H1 (cell line): Measurements from ENCODE around the gene GLRX3. TPM values are rescaled to one million over a fixed set of nuclear protein-coding genes. Genes with fewer than 3 reads are reported as not detected.

Source experiments
- CBX5 ChIP-seq: fragments of 300-800, 300-1000 bp; sonication (generic); IDR thresholded peaks from 2 replicates; pipeline ENCODE4 v1.7.1; 2016; ENCODE audit warnings: antibody characterized with exemption, low read length, low read depth
- CEBPB ChIP-seq: IDR thresholded peaks from 2 replicates; pipeline ENCODE4 v1.6.1; 2012; ENCODE audit warnings: low read depth, low read length
- CHD2 ChIP-seq: IDR thresholded peaks from 2 replicates; pipeline ENCODE4 v1.6.1; 2012; ENCODE audit warnings: low read length, improper control_type of control experiment
- CREB1 ChIP-seq: IDR thresholded peaks from 2 replicates; pipeline ENCODE4 v1.6.1; 2012; ENCODE audit warnings: inconsistent platforms
- CTBP2 ChIP-seq: IDR thresholded peaks from 2 replicates; pipeline ENCODE4 v1.7.0; 2011; ENCODE audit warnings: borderline replicate concordance, mild to moderate bottlenecking, moderate library complexity, mixed read lengths, low read length; ENCODE audit not compliant: insufficient read depth, insufficient read length
- EZH2 ChIP-seq: fragments of 200-600 bp; sonication (generic); IDR thresholded peaks from 2 replicates; pipeline ENCODE4 v1.7.1; 2012; ENCODE audit warnings: low read depth, mild to moderate bottlenecking, moderate library complexity, low read length, inconsistent platforms; ENCODE audit not compliant: severe bottlenecking
- FOSL1 ChIP-seq: IDR thresholded peaks from 2 replicates; pipeline ENCODE4 v1.6.1; 2011; ENCODE audit warnings: mild to moderate bottlenecking, low read depth, low read length, moderate library complexity; ENCODE audit not compliant: insufficient read depth
- GABPA ChIP-seq: IDR thresholded peaks from 2 replicates; pipeline ENCODE4 v1.6.1; 2011; ENCODE audit warnings: mild to moderate bottlenecking, low read length, moderate library complexity, borderline replicate concordance; ENCODE audit not compliant: insufficient read depth
- GTF2F1 ChIP-seq: IDR thresholded peaks from 2 replicates; pipeline ENCODE4 v1.6.1; 2012; ENCODE audit warnings: low read depth, low read length, improper control_type of control experiment, borderline replicate concordance
- HDAC6 ChIP-seq: IDR thresholded peaks from one replicate; pipeline ENCODE4 v1.7.1; 2012; ENCODE audit warnings: low read depth, mild to moderate bottlenecking, inconsistent platforms, low read length, moderate library complexity
- JUN ChIP-seq: IDR thresholded peaks from 2 replicates; pipeline ENCODE4 v1.6.1; 2011; ENCODE audit warnings: low read depth, mild to moderate bottlenecking, improper control_type of control experiment, low read length
- JUND ChIP-seq: IDR thresholded peaks from 2 replicates; pipeline ENCODE4 v1.6.1; 2011; ENCODE audit warnings: mild to moderate bottlenecking, improper control_type of control experiment, low read length
- KDM1A ChIP-seq: fragments of 200-600, 300-600 bp; sonication (generic); IDR thresholded peaks from 2 replicates; pipeline ENCODE4 v1.7.1; 2016; ENCODE audit warnings: mild to moderate bottlenecking, low read length, borderline replicate concordance
- KDM5A ChIP-seq: fragments of 200-600 bp; IDR thresholded peaks from 2 replicates; pipeline ENCODE4 v1.7.1; 2012; ENCODE audit warnings: mild to moderate bottlenecking, low read length, inconsistent platforms, mixed read lengths
- NANOG ChIP-seq: IDR thresholded peaks from 2 replicates; pipeline ENCODE4 v1.6.1; 2011; ENCODE audit warnings: low read length, low read depth, mild to moderate bottlenecking, inconsistent platforms; ENCODE audit not compliant: insufficient read depth, poor library complexity, severe bottlenecking
- PHF8 ChIP-seq: fragments of 200-600 bp; sonication (generic); conservative IDR thresholded peaks from 2 replicates; pipeline ENCODE4 v1.7.1; 2012; ENCODE audit warnings: low read depth, mild to moderate bottlenecking, inconsistent platforms, low read length, moderate library complexity
- POLR2A ChIP-seq, 2 experiments: IDR thresholded peaks; 1 replicate in 1 of 2; 2 replicates in 1 of 2; pipeline ENCODE4 v1.6.1; 2011; ENCODE audit warnings: low read depth in 2 of 2, low read length in 2 of 2, mild to moderate bottlenecking in 2 of 2; ENCODE audit errors: control extremely low read depth in 1 of 2
- RBBP5 ChIP-seq: IDR thresholded peaks from 2 replicates; pipeline ENCODE4 v1.7.1; 2012; ENCODE audit warnings: low read depth, mild to moderate bottlenecking, inconsistent platforms, low read length, moderate library complexity, borderline replicate concordance
- RXRA ChIP-seq: IDR thresholded peaks from 2 replicates; pipeline ENCODE4 v1.6.1; 2011; ENCODE audit warnings: low read depth, mild to moderate bottlenecking, low read length, moderate library complexity; ENCODE audit not compliant: insufficient read depth
- SAP30 ChIP-seq: fragments of 300-600 bp; sonication (generic); IDR thresholded peaks from 2 replicates; pipeline ENCODE4 v1.7.1; 2012; ENCODE audit warnings: low read length, moderate library complexity, mild to moderate bottlenecking, inconsistent platforms; ENCODE audit not compliant: insufficient read depth, insufficient replicate concordance
- SIX5 ChIP-seq: IDR thresholded peaks from 2 replicates; pipeline ENCODE4 v1.6.1; 2011; ENCODE audit warnings: mild to moderate bottlenecking, low read depth, low read length
- SRF ChIP-seq: IDR thresholded peaks from 2 replicates; pipeline ENCODE4 v1.6.1; 2011; ENCODE audit warnings: mild to moderate bottlenecking, low read depth, low read length, moderate library complexity
- SUZ12 ChIP-seq: fragments of 200-600 bp; sonication (generic); IDR thresholded peaks from 2 replicates; pipeline ENCODE4 v1.6.1; 2012; ENCODE audit warnings: mild to moderate bottlenecking, inconsistent platforms, low read length, moderate library complexity, mixed read lengths
- TCF12 ChIP-seq: IDR thresholded peaks from 2 replicates; pipeline ENCODE4 v1.6.1; 2011; ENCODE audit warnings: low read depth, mild to moderate bottlenecking, low read length
- TEAD4 ChIP-seq: IDR thresholded peaks from 2 replicates; pipeline ENCODE4 v1.6.1; 2012; ENCODE audit warnings: low read depth, low read length, inconsistent platforms, mixed read lengths
- polyA plus RNA-seq, 7 experiments: library from polyadenylated mRNA; depleted of rRNA in 3 of 7; stranded (reverse) in 5 of 7; unstranded in 2 of 7; fragments of >200 nt in 5 of 7; fragments of 200-250 nt in 2 of 7; gene quantifications; 1 replicate in 5 of 7; 2 replicates in 1 of 7; 4 replicates in 1 of 7; pipeline versions ENCODE4 v1.2.1 to v1.2.3, GENCODE V29; 2011 to 2013; ENCODE audit warnings: missing spikeins in 2 of 7, mixed read lengths in 2 of 7
- total RNA-seq: library from RNA; stranded (reverse); fragmentation: NEBNext Ultra II Directional; extraction: Animal tissue kit (Norgen Biotek cat#: 25700); gene quantifications from 2 replicates; pipeline ENCODE4 v1.2.1, GENCODE V29; 2021

GLRX3 gene
- total and polyA plus RNA-seq, 2 of the 8 experiments (the other 6 are each of a cell fraction or from before 2014, with no cell fraction given) = 59.9 to 157 TPM

DNA sequence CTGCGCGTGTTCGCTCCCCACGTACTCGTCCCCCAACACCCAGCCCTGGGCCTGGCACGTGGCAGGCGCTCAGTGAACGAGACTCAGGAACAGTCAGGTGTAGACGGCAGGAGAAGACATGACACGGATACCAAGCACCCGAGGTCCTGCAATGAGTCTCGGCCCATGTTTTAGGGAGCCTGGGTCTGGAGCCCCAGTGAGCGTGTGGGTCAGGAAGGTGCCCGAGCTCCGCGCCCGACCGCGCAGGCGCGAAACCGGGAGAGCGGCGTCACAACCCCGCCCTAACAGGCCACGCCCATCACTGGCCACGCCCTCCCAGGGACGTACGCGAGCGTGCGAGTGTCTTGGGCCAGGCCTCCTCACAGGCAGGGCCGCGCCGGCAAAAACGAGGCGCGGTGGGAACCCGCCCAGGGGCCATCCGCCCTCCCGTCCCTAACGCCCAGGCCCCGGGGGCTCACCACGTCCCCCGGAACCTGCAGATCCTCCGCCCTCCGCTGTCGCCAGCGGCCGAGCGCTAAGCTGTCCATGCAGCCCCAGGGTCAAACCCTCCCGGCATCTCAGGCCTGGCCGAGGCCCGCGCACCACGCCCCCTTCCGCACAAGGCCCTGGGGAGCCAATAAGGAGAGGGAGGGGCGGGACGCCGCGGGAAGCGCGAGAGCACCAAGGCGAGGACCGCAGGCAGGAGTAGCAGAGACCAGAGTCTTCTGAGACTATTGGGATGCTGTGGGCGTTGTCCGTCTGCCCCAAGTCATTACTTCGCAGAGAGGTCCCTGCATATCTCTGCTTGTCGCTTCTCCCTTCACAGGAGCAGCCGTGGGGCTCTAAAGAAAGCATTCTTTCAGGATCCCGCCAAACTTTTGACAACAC, 25.7 kb upstream of the GLRX3 start, which contains the start of gene C10orf143 (continued):
- TF ChIP-seq SAP30 (peak; percentile 72), PHF8 (peak; percentile 99), CREB1 (peak; percentile 69), KDM5A (no peak), TEAD4 (no peak), GTF2F1 (no peak), FOSL1 (no peak), CBX5 (no peak), SRF (peak; percentile 65), RBBP5 (peak; percentile 78; the same call in 1 of the 2 replicates), CEBPB (no peak), JUND (no peak), KDM1A (no peak), JUN (no peak), POLR2A (IDR thresholded peaks at IDR 0.05; ENCODE audit: control extremely low read depth in 1 of 2, low read depth in 2 of 2, low read length in 2 of 2) (peak in 1 of 2 experiments; percentile 89; a peak in 2 of 3 replicates), SIX5 (no peak), HDAC6 (no peak), CHD2 (no peak), RXRA (no peak), CTBP2 (no peak), TCF12 (no peak), NANOG (no peak), EZH2 (no peak), SUZ12 (no peak), GABPA (no peak)
